HEK293 (cell line): ENCODE data around the gene ANAPC5.

ENCODE experiments used
- CTCF ChIA-PET: fragments of 350-600 bp; formaldehyde crosslinking; extraction: SDS; loops from one replicate; lab custom pipeline; 2021; ENCODE audit warnings: antibody characterized with exemption; lab: Yijun Ruan, JAX
- POLR2A ChIA-PET: fragments of 300-600 bp; formaldehyde crosslinking; extraction: SDS; loops from one replicate; lab custom pipeline; 2020; ENCODE audit warnings: antibody characterized with exemption, inconsistent platforms; lab: Yijun Ruan, JAX
- H3K27ac ChIP-seq: fragments of 200-500 bp; sonication (Bioruptor generic); 2 replicates; pipeline ENCODE4 v1.5.1; 2014; ENCODE audit warnings: low read depth, low read length, control low read depth, inconsistent platforms; ENCODE audit errors: extremely low read depth
- H3K36me3 ChIP-seq, 2 experiments: fragments of 200-500 bp in 1 of 2; sonication (Bioruptor generic) in 1 of 2; 1 replicate in 1 of 2; 2 replicates in 1 of 2; pipeline ENCODE4 v1.5.1; 2014 to 2017; ENCODE audit warnings: inconsistent platforms in 2 of 2, low read length in 2 of 2; ENCODE audit not compliant: control insufficient read depth in 2 of 2, insufficient read depth in 1 of 2
- H3K4me1 ChIP-seq: fragments of 200-500 bp; sonication (Bioruptor generic); 2 replicates; pipeline ENCODE4 v1.5.1; 2014; ENCODE audit warnings: mild to moderate bottlenecking, low read length, inconsistent platforms; ENCODE audit not compliant: control insufficient read depth, insufficient read depth
- H3K4me3 ChIP-seq: 2 replicates; pipeline ENCODE4 v1.5.1; 2011; ENCODE audit warnings: low read depth, mild to moderate bottlenecking, control low read depth, low read length, moderate library complexity
- H3K9me3 ChIP-seq: fragments of 200-500 bp; sonication (Bioruptor generic); 2 replicates; pipeline ENCODE4 v1.5.1; 2014; ENCODE audit warnings: low read depth, low read length, inconsistent platforms; ENCODE audit not compliant: control insufficient read depth, insufficient read depth
- GFI1B ChIP-seq: fragments of 450-650 bp; formaldehyde crosslinking; IDR thresholded peaks from 2 replicates; pipeline ENCODE4 v1.5.1; 2016; ENCODE audit warnings: missing biosample characterization, missing genetic modification characterization
- IKZF3 ChIP-seq: fragments of 450-650 bp; IDR thresholded peaks from 2 replicates; pipeline ENCODE4 v1.5.0; 2018; ENCODE audit warnings: missing biosample characterization, mild to moderate bottlenecking, missing genetic modification characterization, moderate library complexity
- KLF7 ChIP-seq: fragments of 450-650 bp; formaldehyde crosslinking; IDR thresholded peaks from 2 replicates; pipeline ENCODE4 v1.5.1; 2016; ENCODE audit warnings: missing biosample characterization, missing genetic modification characterization, borderline replicate concordance
- KLF9 ChIP-seq: fragments of 450-650 bp; formaldehyde crosslinking; IDR thresholded peaks from 2 replicates; pipeline ENCODE4 v1.5.1; 2016; ENCODE audit warnings: missing biosample characterization, missing genetic modification characterization, low read depth
- SALL2 ChIP-seq: fragments of 450-650 bp; formaldehyde crosslinking; IDR thresholded peaks from 2 replicates; pipeline ENCODE4 v1.5.0; 2017; ENCODE audit warnings: missing biosample characterization, mild to moderate bottlenecking, missing genetic modification characterization, borderline replicate concordance
- SCRT1 ChIP-seq: fragments of 450-650 bp; formaldehyde crosslinking; IDR thresholded peaks from 2 replicates; pipeline ENCODE4 v1.5.1; 2016; ENCODE audit warnings: missing biosample characterization, missing genetic modification characterization, borderline replicate concordance
- ZBTB10 ChIP-seq: fragments of 450-650 bp; formaldehyde crosslinking; IDR thresholded peaks from 2 replicates; pipeline ENCODE4 v1.5.1; 2016; ENCODE audit warnings: missing biosample characterization, missing genetic modification characterization
- ZBTB44 ChIP-seq: fragments of 450-650 bp; IDR thresholded peaks from 2 replicates; pipeline ENCODE4 v1.5.1; 2018; ENCODE audit warnings: missing biosample characterization, mild to moderate bottlenecking, missing genetic modification characterization
- ZBTB8A ChIP-seq: fragments of 450-650 bp; formaldehyde crosslinking; IDR thresholded peaks from 2 replicates; pipeline ENCODE4 v1.5.1; 2016; ENCODE audit warnings: missing biosample characterization, missing genetic modification characterization
- ZFHX2 ChIP-seq: fragments of 450-650 bp; formaldehyde crosslinking; conservative IDR thresholded peaks from 2 replicates; pipeline ENCODE4 v1.5.1; 2016; ENCODE audit warnings: missing biosample characterization, missing genetic modification characterization
- ZFP69B ChIP-seq: fragments of 450-650 bp; formaldehyde crosslinking; IDR thresholded peaks from 2 replicates; pipeline ENCODE4 v1.5.1; 2016; ENCODE audit warnings: missing biosample characterization, missing genetic modification characterization
- ZNF140 ChIP-seq: fragments of 450-650 bp; formaldehyde crosslinking; IDR thresholded peaks from 2 replicates; pipeline ENCODE4 v1.5.1; 2016; ENCODE audit warnings: missing biosample characterization, missing genetic modification characterization
- ZNF18 ChIP-seq: fragments of 450-650 bp; formaldehyde crosslinking; IDR thresholded peaks from 2 replicates; pipeline ENCODE4 v1.5.1; 2016; ENCODE audit warnings: missing biosample characterization, missing genetic modification characterization
- ZNF2 ChIP-seq: fragments of 450-650 bp; formaldehyde crosslinking; IDR thresholded peaks from 2 replicates; pipeline ENCODE4 v1.5.1; 2016; ENCODE audit warnings: missing biosample characterization, missing genetic modification characterization
- ZNF404 ChIP-seq: fragments of 450-650 bp; formaldehyde crosslinking; IDR thresholded peaks from 2 replicates; pipeline ENCODE4 v1.5.1; 2017; ENCODE audit warnings: missing biosample characterization, missing genetic modification characterization
- ZNF558 ChIP-seq: fragments of 450-650 bp; formaldehyde crosslinking; IDR thresholded peaks from 2 replicates; pipeline ENCODE4 v1.5.1; 2016; ENCODE audit warnings: missing biosample characterization, missing genetic modification characterization
- ZNF585B ChIP-seq: fragments of 450-650 bp; formaldehyde crosslinking; IDR thresholded peaks from 2 replicates; pipeline ENCODE4 v1.5.1; 2016; ENCODE audit warnings: missing biosample characterization, missing genetic modification characterization
- ZNF626 ChIP-seq: fragments of 450-650 bp; sonication (Bioruptor Pico); formaldehyde crosslinking; IDR thresholded peaks from 2 replicates; pipeline ENCODE4 v1.5.1; 2018; ENCODE audit warnings: missing biosample characterization, missing genetic modification characterization, inconsistent platforms
- ZNF701 ChIP-seq: fragments of 450-650 bp; formaldehyde crosslinking; IDR thresholded peaks from 2 replicates; pipeline ENCODE4 v1.5.1; 2016; ENCODE audit warnings: missing biosample characterization, missing genetic modification characterization
- ZNF830 ChIP-seq: fragments of 450-650 bp; IDR thresholded peaks from 2 replicates; pipeline ENCODE4 v1.5.0; 2018; ENCODE audit warnings: missing biosample characterization, missing genetic modification characterization, low read depth, mild to moderate bottlenecking, moderate library complexity
- ZNF837 ChIP-seq: fragments of 450-650 bp; formaldehyde crosslinking; IDR thresholded peaks from 2 replicates; pipeline ENCODE4 v1.5.1; 2016; ENCODE audit warnings: missing biosample characterization, missing genetic modification characterization
- ZSCAN23 ChIP-seq: fragments of 450-650 bp; formaldehyde crosslinking; IDR thresholded peaks from 2 replicates; pipeline ENCODE4 v1.5.1; 2016; ENCODE audit warnings: missing biosample characterization, missing genetic modification characterization

Gene ANAPC5

GRCh38 chr12:121356657-121357056 lies 4.4 kb upstream of the ANAPC5 start:
- Histone ChIP-seq H3K27ac (no peak overlapping the region), H3K4me3 (no peak overlapping the region), H3K9me3 (no peaks in the 10 kb centered on the region), H3K4me1 (no peaks in the 10 kb centered on the region), H3K36me3 (no peaks in the 10 kb centered on the region)
- ChIA-PET POLR2A (interaction anchor here (0.9 kb wide), 1 partner anchor 44 kb away, joined by 3 read pairs; the partner anchor contains the start of gene RNF34), CTCF (no interaction called here)
- no peak for TF ChIP-seq SCRT1 (tag by site-specific recombination)
- TF ChIP-seq KLF9, result no peak
- no peak for TF ChIP-seq ZNF585B (tag by site-specific recombination)
- TF ChIP-seq ZNF2 (tag by site-specific recombination), result no peak
- TF ChIP-seq ZBTB10 (tag by site-specific recombination), result no peak
- no peak for TF ChIP-seq ZNF140
- TF ChIP-seq GFI1B (tag by site-specific recombination), result no peak
- no peak for TF ChIP-seq ZBTB8A (tag by site-specific recombination)
- no peak for TF ChIP-seq ZNF404 (tag by site-specific recombination)
- no peak for TF ChIP-seq ZNF558 (tag by site-specific recombination)
- no peak for TF ChIP-seq ZFP69B (tag by site-specific recombination)
- no peak for TF ChIP-seq SALL2 (tag by site-specific recombination)
- no peak for TF ChIP-seq IKZF3 (tag by site-specific recombination)
- TF ChIP-seq ZNF837, result no peak
- no peak for TF ChIP-seq ZFHX2 (tag by site-specific recombination)
- TF ChIP-seq ZNF18, result no peak
- no peak for TF ChIP-seq ZSCAN23

- no peaks in the 10 kb centered on the region for H3K9me3 ChIP-seq
- H3K4me1 ChIP-seq, result no peaks in the 10 kb centered on the region
- no peak for TF ChIP-seq ZNF626 (tag by site-specific recombination)
- TF ChIP-seq ZBTB44 (tag by site-specific recombination), result no peak
- no peak for TF ChIP-seq KLF7
- TF ChIP-seq ZNF830 (tag by site-specific recombination), result no peak
- TF ChIP-seq ZNF701 (tag by site-specific recombination), result no peak
- CTCF ChIA-PET, result interaction anchor here (0.6 to 0.7 kb wide), 3 partner anchors 11 to 420 kb away, joined by 3 to 4 read pairs (median 3); no protein-coding TSS in a partner anchor
- H3K4me3 ChIP-seq, result no peak overlapping the region
- H3K27ac ChIP-seq, result no peak overlapping the region
- H3K36me3 ChIP-seq, result no peaks in the 10 kb centered on the region
- POLR2A ChIA-PET, result interaction anchor here (0.9 kb wide), 1 partner anchor 44 kb away, joined by 3 read pairs; the partner anchor contains the start of gene RNF34
Measured at GRCh38 chr12:121355818-121356217, 3.6 kb upstream of the ANAPC5 start.
